ENCODE results near the gene MYLK.

DNA sequence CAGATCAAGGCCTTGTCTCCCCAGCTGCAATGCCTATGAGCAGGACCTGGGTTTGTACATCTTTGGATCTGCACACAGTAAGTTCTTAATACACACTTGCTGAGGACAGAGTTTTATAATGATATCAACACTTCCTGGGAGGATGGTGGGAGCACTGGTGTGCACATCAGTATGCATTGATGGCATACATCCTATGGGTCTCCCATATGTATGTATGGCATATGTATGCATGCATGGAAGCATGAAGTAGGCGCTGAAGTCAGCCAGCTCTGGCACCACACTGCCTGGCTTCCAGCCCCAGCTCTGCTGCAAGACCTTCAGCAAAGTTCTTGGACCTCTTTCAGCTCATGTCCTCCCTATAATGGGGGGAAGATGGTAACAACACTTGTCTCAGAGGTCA lies 68.2 kb downstream of the MYLK start:
- TF ChIP-seq, protein P1, sequence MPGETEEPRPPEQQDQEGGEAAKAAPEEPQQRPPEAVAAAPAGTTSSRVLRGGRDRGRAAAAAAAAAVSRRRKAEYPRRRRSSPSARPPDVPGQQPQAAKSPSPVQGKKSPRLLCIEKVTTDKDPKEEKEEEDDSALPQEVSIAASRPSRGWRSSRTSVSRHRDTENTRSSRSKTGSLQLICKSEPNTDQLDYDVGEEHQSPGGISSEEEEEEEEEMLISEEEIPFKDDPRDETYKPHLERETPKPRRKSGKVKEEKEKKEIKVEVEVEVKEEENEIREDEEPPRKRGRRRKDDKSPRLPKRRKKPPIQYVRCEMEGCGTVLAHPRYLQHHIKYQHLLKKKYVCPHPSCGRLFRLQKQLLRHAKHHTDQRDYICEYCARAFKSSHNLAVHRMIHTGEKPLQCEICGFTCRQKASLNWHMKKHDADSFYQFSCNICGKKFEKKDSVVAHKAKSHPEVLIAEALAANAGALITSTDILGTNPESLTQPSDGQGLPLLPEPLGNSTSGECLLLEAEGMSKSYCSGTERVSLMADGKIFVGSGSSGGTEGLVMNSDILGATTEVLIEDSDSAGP (CRISPR knock-in tag; IDR thresholded peaks at IDR 0.05), result no peak
- no peak for TF ChIP-seq HCFC1 (IDR thresholded peaks at IDR 0.05; ENCODE audit: low read depth, low read length)
- no peak for TF ChIP-seq EP300 (IDR thresholded peaks at IDR 0.05; ENCODE audit: low read length)
- TF ChIP-seq TARDBP (IDR thresholded peaks at IDR 0.05), result no peak
- no peak for TF ChIP-seq STAG1 (CRISPR knock-in tag; IDR thresholded peaks at IDR 0.05; ENCODE audit: borderline replicate concordance)
- TF ChIP-seq, protein P2, sequence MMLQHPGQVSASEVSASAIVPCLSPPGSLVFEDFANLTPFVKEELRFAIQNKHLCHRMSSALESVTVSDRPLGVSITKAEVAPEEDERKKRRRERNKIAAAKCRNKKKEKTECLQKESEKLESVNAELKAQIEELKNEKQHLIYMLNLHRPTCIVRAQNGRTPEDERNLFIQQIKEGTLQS (IDR thresholded peaks at IDR 0.05), result no peak
- TF ChIP-seq, protein P2 (CRISPR knock-in tag; conservative IDR thresholded peaks at IDR 0.05), result no peak
- TF ChIP-seq, protein P3, sequence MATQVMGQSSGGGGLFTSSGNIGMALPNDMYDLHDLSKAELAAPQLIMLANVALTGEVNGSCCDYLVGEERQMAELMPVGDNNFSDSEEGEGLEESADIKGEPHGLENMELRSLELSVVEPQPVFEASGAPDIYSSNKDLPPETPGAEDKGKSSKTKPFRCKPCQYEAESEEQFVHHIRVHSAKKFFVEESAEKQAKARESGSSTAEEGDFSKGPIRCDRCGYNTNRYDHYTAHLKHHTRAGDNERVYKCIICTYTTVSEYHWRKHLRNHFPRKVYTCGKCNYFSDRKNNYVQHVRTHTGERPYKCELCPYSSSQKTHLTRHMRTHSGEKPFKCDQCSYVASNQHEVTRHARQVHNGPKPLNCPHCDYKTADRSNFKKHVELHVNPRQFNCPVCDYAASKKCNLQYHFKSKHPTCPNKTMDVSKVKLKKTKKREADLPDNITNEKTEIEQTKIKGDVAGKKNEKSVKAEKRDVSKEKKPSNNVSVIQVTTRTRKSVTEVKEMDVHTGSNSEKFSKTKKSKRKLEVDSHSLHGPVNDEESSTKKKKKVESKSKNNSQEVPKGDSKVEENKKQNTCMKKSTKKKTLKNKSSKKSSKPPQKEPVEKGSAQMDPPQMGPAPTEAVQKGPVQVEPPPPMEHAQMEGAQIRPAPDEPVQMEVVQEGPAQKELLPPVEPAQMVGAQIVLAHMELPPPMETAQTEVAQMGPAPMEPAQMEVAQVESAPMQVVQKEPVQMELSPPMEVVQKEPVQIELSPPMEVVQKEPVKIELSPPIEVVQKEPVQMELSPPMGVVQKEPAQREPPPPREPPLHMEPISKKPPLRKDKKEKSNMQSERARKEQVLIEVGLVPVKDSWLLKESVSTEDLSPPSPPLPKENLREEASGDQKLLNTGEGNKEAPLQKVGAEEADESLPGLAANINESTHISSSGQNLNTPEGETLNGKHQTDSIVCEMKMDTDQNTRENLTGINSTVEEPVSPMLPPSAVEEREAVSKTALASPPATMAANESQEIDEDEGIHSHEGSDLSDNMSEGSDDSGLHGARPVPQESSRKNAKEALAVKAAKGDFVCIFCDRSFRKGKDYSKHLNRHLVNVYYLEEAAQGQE (IDR thresholded peaks at IDR 0.05; ENCODE audit: borderline replicate concordance), result no peak
- TF ChIP-seq, protein P3 (CRISPR knock-in tag; IDR thresholded peaks at IDR 0.05; ENCODE audit: low read depth), result no peak
- TF ChIP-seq JUND (IDR thresholded peaks at IDR 0.05; ENCODE audit: borderline replicate concordance, low read depth, low read length), result no peak
- no peak for TF ChIP-seq JUND (tag; IDR thresholded peaks at IDR 0.05; ENCODE audit: borderline replicate concordance, low read depth, low read length)
- TF ChIP-seq, protein P4, sequence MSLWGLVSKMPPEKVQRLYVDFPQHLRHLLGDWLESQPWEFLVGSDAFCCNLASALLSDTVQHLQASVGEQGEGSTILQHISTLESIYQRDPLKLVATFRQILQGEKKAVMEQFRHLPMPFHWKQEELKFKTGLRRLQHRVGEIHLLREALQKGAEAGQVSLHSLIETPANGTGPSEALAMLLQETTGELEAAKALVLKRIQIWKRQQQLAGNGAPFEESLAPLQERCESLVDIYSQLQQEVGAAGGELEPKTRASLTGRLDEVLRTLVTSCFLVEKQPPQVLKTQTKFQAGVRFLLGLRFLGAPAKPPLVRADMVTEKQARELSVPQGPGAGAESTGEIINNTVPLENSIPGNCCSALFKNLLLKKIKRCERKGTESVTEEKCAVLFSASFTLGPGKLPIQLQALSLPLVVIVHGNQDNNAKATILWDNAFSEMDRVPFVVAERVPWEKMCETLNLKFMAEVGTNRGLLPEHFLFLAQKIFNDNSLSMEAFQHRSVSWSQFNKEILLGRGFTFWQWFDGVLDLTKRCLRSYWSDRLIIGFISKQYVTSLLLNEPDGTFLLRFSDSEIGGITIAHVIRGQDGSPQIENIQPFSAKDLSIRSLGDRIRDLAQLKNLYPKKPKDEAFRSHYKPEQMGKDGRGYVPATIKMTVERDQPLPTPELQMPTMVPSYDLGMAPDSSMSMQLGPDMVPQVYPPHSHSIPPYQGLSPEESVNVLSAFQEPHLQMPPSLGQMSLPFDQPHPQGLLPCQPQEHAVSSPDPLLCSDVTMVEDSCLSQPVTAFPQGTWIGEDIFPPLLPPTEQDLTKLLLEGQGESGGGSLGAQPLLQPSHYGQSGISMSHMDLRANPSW (CRISPR knock-in tag; IDR thresholded peaks at IDR 0.05), result no peak
- no peak for TF ChIP-seq GATAD2A (IDR thresholded peaks at IDR 0.05)
- TF ChIP-seq, protein P5, sequence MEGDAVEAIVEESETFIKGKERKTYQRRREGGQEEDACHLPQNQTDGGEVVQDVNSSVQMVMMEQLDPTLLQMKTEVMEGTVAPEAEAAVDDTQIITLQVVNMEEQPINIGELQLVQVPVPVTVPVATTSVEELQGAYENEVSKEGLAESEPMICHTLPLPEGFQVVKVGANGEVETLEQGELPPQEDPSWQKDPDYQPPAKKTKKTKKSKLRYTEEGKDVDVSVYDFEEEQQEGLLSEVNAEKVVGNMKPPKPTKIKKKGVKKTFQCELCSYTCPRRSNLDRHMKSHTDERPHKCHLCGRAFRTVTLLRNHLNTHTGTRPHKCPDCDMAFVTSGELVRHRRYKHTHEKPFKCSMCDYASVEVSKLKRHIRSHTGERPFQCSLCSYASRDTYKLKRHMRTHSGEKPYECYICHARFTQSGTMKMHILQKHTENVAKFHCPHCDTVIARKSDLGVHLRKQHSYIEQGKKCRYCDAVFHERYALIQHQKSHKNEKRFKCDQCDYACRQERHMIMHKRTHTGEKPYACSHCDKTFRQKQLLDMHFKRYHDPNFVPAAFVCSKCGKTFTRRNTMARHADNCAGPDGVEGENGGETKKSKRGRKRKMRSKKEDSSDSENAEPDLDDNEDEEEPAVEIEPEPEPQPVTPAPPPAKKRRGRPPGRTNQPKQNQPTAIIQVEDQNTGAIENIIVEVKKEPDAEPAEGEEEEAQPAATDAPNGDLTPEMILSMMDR (IDR thresholded peaks at IDR 0.05 in 2 of 3, conservative IDR thresholded peaks at IDR 0.05 in 1 of 3; ENCODE audit: insufficient read depth in 2 of 3, low read depth in 1 of 3, low read length in 3 of 3), result no peak
- no peak for TF ChIP-seq ZNF274 (IDR thresholded peaks at IDR 0.05; ENCODE audit: borderline replicate concordance, low read depth, low read length)

All from K562 (cell line).